Activated CD4-positive, alpha-beta T cell treated with anti-CD3 and anti-CD28 coated beads for 24 hours (primary cell): ENCODE measurements around the gene PI3.

Experiments used
- DNase-seq, 2 donors: peaks; one replicate each; pipeline ENCODE4 v3.0.0-alpha.2; 2020; ENCODE audit warnings: low read depth in 2 of 2

Gene PI3

GRCh38 chr20:45187693-45188092, 13.0 kb downstream of the PI3 start:
- DNase-seq, result no peak

GRCh38 chr20:45189067-45189609, 14.4 kb downstream of the PI3 start:
- no peak for DNase-seq

- no peak for DNase-seq
These were observed 15.2 kb downstream of the PI3 start for GRCh38 chr20:45189861-45190260.

GRCh38 chr20:45191926-45192325, 17.2 kb downstream of the PI3 start:
- DNase-seq, result no peak

GRCh38 chr20:45193331-45193730, 18.6 kb downstream of the PI3 start:
- no peak for DNase-seq

- DNase-seq, result no peak
These were observed 32.0 kb downstream of the PI3 start, which contains the start of gene SEMG1 for GRCh38 chr20:45206725-45207124. Gene SEMG1 (plus strand): TSS chr20:45207033. CDS start chr20:45207054, 21 bp downstream.

GRCh38 chr20:45209924-45210323, 35.2 kb downstream of the PI3 start:
- no peak for DNase-seq

GRCh38 chr20:45211569-45212474, 37.1 kb downstream of the PI3 start:
- no peak for DNase-seq

- DNase-seq, result no peak
These were observed 38.1 kb downstream of the PI3 start for GRCh38 chr20:45212836-45213235.

GRCh38 chr20:45218124-45218523, 43.4 kb downstream of the PI3 start:
- no peak for DNase-seq

- no peak for DNase-seq
These were observed 43.9 kb downstream of the PI3 start for GRCh38 chr20:45218636-45219035.

- no peak for DNase-seq
These were observed 46.4 kb downstream of the PI3 start, which contains the start of gene SEMG2 for GRCh38 chr20:45221076-45221475. Gene SEMG2 (plus strand): TSS chr20:45221373. CDS start chr20:45221390, 17 bp downstream.

- no peak for DNase-seq
These were observed 48.4 kb downstream of the PI3 start for GRCh38 chr20:45223136-45223535.
